Stimulated activated CD4-positive, alpha-beta T cell treated with anti-CD3 and anti-CD28 coated beads, Interleukin-4, amount 100 ng/mL, for 1 hour (primary cell): ENCODE results near the gene FOXL3.
"Not testable (repeated sequence)": the region's sequence is repeated elsewhere in the genome, so short reads cannot be mapped to it uniquely, and the experiment has no call there.

Source experiments
- DNase-seq: peaks from one replicate; pipeline ENCODE4 v3.0.0-alpha.2; 2020

Gene FOXL3

GRCh38 chr7:292226-292625 is 2.3 kb downstream of the FOXL3 start:
- no peak for DNase-seq

GRCh38 chr7:292826-293225 is 2.9 kb downstream of the FOXL3 start:
- no peak for DNase-seq

DNA sequence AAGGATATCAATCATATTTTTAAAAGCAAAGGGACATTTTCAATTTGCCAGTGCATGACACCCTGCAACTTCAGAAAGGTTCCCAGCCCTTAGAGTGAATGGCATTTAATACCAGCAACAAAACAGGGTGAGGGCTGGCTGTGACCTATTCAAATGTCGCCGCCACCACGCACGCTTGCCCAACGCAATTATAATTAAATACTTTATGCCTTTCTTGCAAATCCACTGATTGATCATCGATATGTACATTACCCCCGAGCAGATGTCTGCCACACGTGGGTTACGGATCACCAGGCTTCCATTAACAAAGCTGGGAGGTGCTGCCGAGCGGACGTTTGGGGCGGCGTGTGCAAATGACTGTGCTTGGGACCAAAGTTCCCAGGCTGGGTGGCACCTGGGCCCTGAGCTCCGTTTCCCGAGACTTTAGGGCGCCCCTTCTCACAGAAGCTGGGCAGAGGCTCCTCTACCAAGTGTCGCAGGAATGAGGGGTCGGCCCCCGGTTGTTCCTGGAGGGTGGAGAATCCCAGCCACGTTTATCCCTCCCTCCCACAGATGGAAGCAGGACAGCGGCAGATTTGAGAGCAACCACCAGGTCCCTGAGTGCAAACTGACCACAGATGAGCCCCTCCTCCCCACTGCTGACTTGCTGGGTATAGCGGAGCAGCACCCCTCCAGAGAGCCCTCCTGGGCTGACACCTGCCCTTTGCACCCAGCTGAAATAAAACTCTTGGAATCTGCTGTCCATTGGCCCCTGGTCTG is 3.9 kb downstream of the FOXL3 start:
- DNase-seq = no peak

- no peak for DNase-seq
Measured at GRCh38 chr7:294440-295154, 4.6 kb downstream of the FOXL3 start.

DNA sequence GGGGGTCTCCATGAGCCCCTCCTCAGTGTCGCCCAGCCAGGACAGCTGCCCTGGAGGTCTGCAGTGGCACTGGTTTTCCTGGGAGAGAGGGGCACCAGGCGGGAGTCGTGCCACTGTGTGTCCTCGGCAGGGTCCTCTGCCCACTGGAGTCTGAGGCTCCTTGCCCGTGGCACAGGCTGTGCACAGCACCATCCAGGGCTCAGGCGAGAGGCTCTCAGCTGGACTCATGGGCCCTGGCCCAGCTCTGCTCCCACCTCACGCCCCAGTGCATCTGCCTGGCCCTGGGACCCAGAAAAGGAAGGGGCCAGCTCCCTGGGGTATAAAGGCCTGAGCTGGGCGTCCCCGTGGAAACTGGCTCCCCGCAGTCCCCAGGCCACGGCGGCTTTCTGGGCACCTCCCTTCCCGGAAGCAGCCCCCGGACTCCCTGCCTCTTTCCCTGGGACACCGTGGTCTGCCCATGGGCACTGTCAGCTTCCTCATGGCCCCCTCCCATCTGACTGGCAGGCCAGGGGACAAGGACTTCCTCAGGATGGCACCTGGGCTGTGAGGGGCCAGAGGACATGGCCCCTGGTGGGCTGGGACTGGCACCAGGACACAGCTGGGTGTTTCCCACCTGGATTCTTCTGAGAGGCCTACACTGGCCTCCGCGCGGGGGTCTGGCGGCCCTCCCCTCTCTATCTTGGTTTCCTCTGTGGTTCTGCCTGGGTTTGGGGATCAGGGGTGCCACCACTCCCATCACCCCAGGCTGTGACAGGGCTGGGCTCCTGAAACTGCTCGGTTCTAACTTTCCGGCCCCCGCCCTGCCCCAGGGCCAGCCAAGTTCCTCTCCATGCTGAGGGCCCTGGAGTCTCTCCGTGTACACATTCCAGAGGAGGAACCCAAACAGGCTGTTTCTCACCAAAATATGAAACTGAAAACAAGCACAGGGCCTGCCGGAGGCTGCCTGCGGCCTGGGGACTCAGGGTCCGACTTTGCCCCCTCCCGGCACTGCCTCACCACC is 5.5 kb downstream of the FOXL3 start:
- no peak for DNase-seq

DNA sequence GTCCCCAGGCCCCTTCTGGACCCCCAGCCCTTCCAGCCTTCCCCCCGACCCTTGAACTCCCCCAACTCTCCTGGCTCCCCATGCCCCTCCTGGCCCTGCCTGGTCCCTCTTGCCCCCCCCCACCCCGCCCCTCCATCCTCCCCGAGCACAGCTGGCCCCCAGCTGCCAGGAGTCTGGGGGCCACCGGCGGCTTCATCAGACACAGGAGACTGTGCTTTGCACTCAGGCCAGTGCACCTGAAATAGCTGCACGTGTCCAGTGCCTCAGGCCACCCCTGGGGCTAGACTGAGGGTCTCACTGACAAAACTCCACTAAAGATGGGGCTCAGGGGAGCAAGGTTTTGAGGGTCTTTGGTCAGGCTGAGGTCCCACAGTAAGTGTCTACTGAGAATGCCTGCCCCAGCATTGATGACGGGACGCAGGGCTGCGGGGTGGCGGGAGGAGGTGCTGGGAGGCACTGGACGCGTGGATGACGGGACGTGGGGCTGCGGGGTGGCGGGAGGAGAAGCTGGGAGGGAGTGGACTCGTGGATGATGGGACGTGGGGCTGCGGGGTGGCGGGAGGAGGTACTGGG is 6.5 kb downstream of the FOXL3 start:
- no peak for DNase-seq

DNA sequence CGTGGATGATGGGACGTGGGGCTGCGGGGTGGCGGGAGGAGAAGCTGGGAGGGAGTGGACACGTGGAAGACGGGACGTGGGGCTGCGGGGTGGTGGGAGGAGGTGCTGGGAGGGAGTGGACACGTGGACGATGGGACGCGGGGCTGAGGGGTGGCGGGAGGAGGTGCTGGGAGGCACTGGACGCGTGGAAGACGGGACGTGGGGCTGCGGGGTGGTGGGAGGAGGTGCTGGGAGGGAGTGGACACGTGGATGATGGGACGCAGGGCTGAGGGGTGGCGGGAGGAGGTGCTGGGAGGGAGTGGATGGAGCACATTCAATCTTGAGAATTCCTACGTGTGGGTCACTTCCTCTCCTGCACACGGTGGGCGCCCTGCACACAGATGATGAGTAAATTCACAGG is 7.2 kb downstream of the FOXL3 start:
- not testable (repeated sequence) for DNase-seq

GRCh38 chr7:297611-298374 is 7.8 kb downstream of the FOXL3 start:
- DNase-seq = no peak

- DNase-seq = no peak
Measured at GRCh38 chr7:298375-298702, 8.4 kb downstream of the FOXL3 start.

- no peak for DNase-seq
Measured at GRCh38 chr7:298743-299142, 8.8 kb downstream of the FOXL3 start.

DNA sequence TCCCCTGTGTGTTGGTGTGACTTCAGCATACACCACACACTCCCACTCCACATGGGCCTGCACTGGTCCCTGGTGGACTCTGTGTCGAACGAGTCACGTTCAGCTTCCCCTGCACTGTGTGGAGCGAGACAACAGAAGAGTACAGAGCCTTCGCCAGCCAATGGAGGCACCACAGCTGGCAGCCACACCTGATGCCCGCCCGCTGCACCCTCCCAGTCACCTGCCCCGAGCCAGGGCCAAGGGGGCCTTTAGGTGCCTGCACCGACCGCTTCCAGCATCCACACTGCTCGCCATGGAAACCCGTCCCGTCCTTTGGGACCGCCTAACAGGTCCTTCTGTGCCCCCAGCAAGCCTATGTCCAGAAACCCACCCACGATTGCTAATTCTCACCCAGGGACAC is 9.2 kb downstream of the FOXL3 start:
- no peak for DNase-seq

- DNase-seq = no peak
Measured at GRCh38 chr7:299628-300027, 9.7 kb downstream of the FOXL3 start.

DNA sequence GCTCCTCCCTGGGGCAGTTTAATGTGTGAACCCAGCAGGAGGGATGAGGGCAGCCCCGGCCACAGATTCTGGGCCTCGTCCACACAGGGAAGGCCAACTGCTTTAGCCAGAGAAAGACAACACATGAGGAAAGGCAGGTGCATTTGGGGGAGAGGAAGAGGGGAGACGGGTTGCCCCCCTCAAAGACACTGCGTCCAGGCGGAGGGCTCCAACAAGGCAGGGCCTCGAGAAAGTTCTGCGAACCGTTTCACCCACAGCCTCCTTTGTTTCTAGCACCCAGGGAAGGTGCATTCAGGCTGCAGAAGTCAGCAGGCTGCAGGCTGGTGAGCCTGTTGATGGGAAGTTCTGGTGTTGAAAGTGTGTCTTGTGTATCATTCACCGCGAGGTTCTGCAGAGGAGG is 10.1 kb downstream of the FOXL3 start:
- no peak for DNase-seq

- no peak for DNase-seq
Measured at GRCh38 chr7:300546-301290, 10.7 kb downstream of the FOXL3 start.

DNA sequence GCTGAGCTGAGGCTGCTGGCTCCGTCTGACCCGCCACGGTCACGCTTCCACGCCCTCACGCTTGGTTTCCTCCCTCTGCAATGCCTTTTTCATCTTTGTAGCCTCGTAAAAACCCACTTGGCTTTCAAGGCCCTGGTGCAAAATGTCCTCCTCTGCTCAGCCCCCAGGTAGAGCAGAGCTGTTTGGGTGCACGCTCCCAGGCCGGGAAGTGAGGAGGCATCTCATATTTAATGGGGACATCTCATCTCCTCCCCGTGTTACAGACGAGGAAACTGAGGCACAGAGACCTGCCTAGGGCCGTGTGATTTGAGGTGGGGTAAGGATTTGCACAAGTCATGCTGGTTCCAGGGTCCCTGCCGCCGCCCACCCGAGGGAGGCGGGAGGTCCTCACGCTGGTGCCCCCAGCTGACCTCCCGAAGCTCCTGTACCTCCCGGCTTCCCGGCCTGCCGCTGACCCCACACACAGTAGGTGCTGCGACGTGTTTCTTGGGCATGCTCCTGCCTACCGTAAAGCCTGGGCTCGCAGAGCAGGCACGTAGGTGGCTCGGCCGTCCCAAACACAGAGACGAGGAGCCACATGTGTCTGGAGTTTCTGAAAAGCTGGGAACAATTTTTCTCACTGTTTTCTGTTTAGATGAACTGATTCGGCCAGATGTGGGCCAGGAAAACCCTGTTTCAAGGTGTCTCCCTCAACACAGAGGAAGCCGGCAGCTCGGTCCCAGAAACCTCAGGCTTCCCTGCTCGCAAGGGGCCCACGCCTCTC is 11.5 kb downstream of the FOXL3 start:
- no peak for DNase-seq

GRCh38 chr7:302054-302992 is 12.4 kb downstream of the FOXL3 start:
- DNase-seq = no peak

DNA sequence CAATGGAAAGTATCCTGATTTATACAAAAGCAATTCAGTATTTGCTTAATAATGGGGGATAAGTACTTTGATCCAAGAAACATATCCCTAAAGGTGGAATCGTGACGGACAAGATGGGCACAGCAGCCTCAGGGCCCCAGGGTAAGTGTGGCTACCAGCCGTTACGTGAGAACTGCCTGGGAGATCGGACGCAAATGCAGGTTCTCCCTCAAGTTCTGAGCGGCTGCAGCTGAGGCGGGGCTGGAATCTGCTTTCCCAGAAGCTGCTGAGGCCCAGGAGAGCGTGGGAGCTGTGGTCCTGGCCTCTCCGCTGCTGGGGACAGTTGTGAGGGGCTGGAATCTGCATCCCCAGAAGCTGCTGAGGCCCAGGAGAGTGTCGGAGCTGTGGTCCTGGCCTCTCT is 13.5 kb downstream of the FOXL3 start:
- DNase-seq = no peak

DNA sequence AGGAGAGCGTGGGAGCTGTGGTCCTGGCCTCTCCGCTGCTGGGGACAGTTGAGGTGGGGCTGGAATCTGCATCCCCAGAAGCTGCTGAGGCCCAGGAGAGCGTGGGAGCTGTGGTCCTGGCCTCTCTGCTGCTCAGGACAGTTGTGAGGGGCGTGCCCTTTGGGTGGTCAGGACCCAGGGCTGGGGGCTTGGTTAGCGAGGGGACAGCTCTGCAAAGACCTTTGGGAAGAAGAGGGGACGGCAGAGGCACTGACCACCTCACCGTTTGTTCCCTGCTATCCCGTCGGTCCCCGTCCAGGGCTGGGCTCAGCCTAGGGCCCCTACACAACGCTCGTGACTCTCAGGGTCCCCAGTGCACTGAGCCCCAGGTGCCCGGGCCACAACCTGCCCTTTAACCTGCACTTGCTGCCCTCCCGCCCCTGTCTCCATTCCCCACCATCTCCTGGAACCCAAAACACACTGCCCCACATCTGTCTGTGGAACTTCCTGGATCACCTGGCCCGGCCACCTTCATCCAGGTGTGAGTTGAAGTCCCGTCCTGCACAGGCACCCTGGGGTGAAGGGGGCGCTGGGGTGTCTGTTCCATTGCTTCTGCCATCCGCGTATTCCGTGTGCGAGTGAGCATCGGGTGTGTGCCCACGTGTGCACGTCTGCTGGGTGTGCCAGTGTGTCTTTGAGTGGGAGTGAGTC is 14.1 kb downstream of the FOXL3 start:
- no peak for DNase-seq
